Measurements from ENCODE around the gene ADAM10. TPM values are rescaled to one million over a fixed set of nuclear protein-coding genes. Genes with fewer than 3 reads are reported as not detected.

ADAM10 gene
- total RNA-seq, 1 donor from 2014 or later, result 125 TPM

GRCh38 chr15:58589047-58589446 is 160.5 kb downstream of the ADAM10 start:
- Mint-ChIP-seq H3K9me3 (no peaks in the 10 kb centered on the region), H3K27ac (ENCODE audit: unreplicated experiment) (no peak overlapping the region), H3K4me3 (no peak overlapping the region), H3K4me1 (peaks cover 7% of the 10 kb centered on the region), H3K27me3 (ENCODE audit: low read depth) (no peaks in the 10 kb centered on the region), H3K36me3 (ENCODE audit: low read depth) (peaks cover 7% of the 10 kb centered on the region)
- no peak for TF ChIP-seq CTCF (conservative IDR thresholded peaks at IDR 0.05)
- DNase-seq (ENCODE audit: low read depth, low spot score), result no peak

DNA sequence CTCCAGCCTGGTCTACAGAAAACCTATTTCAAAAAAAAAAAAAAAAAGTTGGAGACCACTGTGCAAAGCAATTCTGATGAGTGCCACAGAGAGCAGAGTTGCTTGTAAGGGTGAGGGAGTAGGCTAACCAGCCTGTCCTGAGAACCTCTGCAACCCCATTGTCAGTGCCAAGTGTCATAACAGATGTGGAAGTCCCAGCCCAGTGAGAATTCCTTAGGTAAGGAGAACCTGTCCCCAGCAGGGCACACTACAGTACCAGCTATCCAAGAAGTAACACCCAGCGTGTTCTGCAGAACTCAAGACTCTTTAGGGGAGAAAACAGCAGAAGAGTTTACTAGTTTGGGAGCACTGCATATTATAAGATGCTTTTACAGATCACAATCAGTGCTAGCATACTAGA is 161.4 kb downstream of the ADAM10 start:
- Mint-ChIP-seq H3K9me3 (peaks cover 5% of the 10 kb centered on the region), H3K27me3 (ENCODE audit: low read depth) (no peaks in the 10 kb centered on the region), H3K36me3 (ENCODE audit: low read depth) (peaks cover 8% of the 10 kb centered on the region), H3K4me1 (peaks cover 7% of the 10 kb centered on the region), H3K4me3 (no peak overlapping the region), H3K27ac (ENCODE audit: unreplicated experiment) (no peak overlapping the region)
- no peak for DNase-seq (ENCODE audit: low read depth, low spot score)
- no peak for TF ChIP-seq CTCF (conservative IDR thresholded peaks at IDR 0.05)

- peaks cover 5% of the 10 kb centered on the region for H3K9me3 Mint-ChIP-seq
- DNase-seq (ENCODE audit: low read depth, low spot score), result no peak
- H3K4me1 Mint-ChIP-seq, result peaks cover 7% of the 10 kb centered on the region
- H3K27ac Mint-ChIP-seq (ENCODE audit: unreplicated experiment), result no peak overlapping the region
- H3K27me3 Mint-ChIP-seq (ENCODE audit: low read depth), result no peaks in the 10 kb centered on the region
- no peak for TF ChIP-seq CTCF (conservative IDR thresholded peaks at IDR 0.05)
- H3K4me3 Mint-ChIP-seq, result no peak overlapping the region
- H3K36me3 Mint-ChIP-seq (ENCODE audit: low read depth), result peaks cover 8% of the 10 kb centered on the region
Observed at GRCh38 chr15:58587486-58587885, 162.0 kb downstream of the ADAM10 start.

DNA sequence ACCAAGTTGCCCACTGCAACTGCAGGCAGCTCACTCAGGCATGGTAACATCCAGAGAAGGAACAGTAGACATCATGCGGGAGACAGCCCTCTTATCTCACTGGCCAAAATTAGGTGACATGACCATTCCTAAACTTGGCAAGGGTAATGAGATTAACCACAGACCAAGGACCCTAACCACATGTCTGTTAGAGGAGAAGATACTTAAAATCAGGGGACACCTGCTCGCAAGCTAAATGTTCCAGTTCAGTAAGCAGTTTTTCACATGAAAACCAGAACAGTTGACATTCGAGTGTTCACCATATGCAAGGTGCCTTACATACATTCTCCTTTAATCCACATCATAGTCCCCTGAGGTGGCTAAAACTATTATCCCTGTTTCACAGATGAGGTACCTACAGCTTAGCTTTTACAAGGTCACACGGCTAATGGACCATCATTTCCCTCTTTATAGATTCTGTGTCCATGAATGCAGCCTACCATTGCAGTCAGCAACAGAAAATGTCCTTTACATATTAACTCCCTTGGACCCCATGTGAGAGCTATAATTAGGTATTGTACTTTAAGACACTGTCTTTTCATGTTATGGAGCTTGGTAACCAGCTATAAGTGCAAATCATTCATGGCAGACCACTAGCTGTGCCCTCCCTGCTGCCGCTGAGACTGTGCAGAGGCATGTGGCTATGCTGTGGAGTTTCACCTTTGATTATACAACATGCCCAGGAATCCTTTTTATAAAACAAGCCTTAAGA is 163.6 kb downstream of the ADAM10 start:
- H3K4me1 Mint-ChIP-seq, result peaks cover 5% of the 10 kb centered on the region
- no peaks in the 10 kb centered on the region for H3K27me3 Mint-ChIP-seq (ENCODE audit: low read depth)
- H3K9me3 Mint-ChIP-seq, result peaks cover 5% of the 10 kb centered on the region
- TF ChIP-seq CTCF (conservative IDR thresholded peaks at IDR 0.05), result no peak
- peaks cover 7% of the 10 kb centered on the region for H3K36me3 Mint-ChIP-seq (ENCODE audit: low read depth)
- no peak for DNase-seq (ENCODE audit: low read depth, low spot score)
- no peak overlapping the region for H3K27ac Mint-ChIP-seq (ENCODE audit: unreplicated experiment)
- H3K4me3 Mint-ChIP-seq, result no peak overlapping the region

GRCh38 chr15:58584789-58585461 is 164.6 kb downstream of the ADAM10 start:
- Mint-ChIP-seq H3K4me3 (no peak overlapping the region), H3K36me3 (ENCODE audit: low read depth) (peaks cover 7% of the 10 kb centered on the region), H3K4me1 (peaks cover 4% of the 10 kb centered on the region), H3K27ac (ENCODE audit: unreplicated experiment) (no peak overlapping the region), H3K9me3 (peaks cover 5% of the 10 kb centered on the region), H3K27me3 (ENCODE audit: low read depth) (no peaks in the 10 kb centered on the region)
- DNase-seq (ENCODE audit: low read depth, low spot score), result no peak
- TF ChIP-seq CTCF (conservative IDR thresholded peaks at IDR 0.05), result no peak

All from neural crest cell (in vitro differentiated cells).